HG02970 (cell line): Measurements from ENCODE around the gene DCLRE1B.
A peak's percentile ranks its signal among the peaks of the same experiment; 100 is the strongest.

Experiments used
- ATAC-seq: cut with Tn5 transposase; IDR thresholded peaks from one replicate; pipeline ENCODE4 v1.9.1; 2021; ENCODE audit warnings: mild to moderate bottlenecking, moderate library complexity, moderate number of reproducible peaks; ENCODE audit not compliant: unreplicated experiment, low FRiP score

Gene DCLRE1B

DNA sequence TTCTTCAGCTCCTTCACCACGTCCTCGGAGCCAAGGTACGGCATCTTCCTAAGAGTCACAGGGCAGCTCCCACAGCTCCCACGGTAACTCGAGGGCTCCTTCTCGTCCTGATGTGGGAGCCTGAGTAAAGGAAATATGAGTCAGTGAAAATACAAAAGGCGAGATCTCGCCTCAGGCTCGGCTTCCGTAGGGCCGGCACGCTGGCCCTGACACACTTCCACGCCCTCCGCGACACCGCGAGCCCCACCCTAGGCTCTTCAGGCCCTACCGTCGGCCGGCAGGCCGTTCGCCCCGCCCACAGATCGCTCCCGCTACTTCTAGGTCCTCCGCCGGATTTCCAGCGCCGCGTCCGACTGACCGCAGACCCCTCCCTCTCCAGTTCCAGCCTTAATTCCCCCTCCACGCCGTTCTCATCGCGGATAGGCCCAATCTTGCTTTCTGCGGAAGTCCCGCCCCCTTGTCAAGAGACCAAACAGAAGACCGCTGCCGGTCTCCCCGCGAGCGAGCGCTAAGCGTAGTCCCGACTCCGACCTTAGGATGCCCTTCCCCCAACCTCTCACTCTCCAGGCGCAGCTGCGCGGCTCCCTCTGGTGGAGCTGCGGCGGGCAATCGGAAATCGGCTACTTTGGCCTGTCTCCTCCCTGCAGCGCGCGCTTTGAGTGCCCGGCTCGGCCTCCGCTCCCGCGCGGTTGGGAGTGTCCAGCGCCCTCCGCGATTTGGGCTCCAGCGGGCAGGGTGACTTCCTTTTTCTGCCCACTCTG lies at the start of gene DCLRE1B, which contains the start of gene AP4B1:
Gene DCLRE1B, plus strand, starts transcription at position 653 of the 761 bp plus-strand sequence. CDS start 261 bp downstream, outside the sequence.
Gene AP4B1, minus strand, starts transcription at position 126 of the 761 bp plus-strand sequence. Its CDS starts 82 bp downstream, at position 44.
- ATAC-seq, result peak; percentile 88

DNA sequence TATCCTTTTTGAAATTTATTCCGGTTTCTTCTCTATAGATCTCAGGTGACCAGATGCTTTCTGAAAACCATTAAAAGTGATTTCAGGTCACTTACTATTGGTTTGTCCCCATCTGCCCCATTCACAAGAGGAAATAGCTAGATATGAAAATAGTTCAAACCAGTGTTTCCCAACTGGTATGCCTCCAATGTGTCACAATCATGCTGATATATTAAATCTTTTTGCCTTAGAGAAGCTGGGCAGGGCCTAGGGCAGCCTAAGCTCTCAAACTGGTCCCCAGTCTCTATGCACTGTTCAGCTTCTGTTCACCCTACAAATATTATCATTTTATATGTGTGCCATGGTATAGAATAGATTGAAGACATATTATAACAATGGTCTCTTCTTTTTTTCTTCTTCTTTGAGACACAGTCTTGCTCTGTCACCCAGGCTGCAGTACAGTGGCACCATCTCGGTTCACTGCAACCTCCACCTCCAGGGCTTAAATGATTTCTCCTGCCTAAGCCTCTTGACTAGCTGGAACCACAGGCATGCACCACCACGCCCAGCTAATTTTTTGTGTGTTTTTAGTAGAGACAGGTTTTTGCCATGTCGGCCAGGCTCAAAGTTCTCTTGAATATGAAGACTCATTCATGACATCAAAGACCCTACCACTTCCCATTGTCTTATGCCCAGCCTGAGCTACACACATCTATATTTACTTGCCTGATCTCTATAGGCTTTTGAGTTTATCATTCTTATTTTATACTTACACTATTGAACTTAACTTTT lies 49.3 kb upstream of the DCLRE1B start:
- ATAC-seq, result no peak

DNA sequence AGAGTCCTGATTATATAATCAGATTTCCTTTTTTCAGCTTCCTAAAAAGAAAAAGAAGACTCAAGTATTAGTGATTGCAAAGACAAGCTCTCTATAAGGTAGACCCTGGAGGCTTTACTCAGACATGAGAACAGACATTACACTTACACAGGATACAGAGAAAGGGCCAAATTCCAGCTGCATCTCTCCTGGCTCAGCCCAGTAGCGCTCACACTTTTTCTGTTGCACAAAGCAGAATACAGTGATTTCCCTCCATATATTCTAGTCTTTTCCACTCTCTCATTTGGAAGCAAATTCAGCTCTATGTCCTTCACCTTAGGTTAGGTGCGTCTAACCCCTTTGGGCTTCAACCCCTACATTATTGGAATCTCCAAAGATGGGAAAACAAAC lies 48.7 kb upstream of the DCLRE1B start:
- ATAC-seq, result no peak

DNA sequence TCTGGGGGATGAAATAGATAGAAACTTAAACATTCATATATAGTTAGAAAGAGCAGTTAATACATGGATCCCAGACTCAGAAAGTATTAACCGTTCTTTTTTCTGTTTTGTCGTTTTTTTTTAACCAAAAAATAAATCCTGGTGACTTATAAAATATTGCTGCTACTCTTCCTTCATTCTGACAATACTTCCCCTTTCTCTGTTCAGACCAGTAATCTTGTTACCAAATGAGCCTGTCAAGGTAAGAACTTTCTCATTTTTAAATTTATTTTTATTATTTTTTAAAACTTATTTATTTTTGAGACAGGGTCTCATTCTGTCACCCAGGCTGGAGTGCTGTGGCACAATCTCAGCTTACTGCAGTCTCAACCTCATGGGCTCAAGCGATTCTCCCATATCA lies 47.4 kb upstream of the DCLRE1B start:
- ATAC-seq, result no peak

DNA sequence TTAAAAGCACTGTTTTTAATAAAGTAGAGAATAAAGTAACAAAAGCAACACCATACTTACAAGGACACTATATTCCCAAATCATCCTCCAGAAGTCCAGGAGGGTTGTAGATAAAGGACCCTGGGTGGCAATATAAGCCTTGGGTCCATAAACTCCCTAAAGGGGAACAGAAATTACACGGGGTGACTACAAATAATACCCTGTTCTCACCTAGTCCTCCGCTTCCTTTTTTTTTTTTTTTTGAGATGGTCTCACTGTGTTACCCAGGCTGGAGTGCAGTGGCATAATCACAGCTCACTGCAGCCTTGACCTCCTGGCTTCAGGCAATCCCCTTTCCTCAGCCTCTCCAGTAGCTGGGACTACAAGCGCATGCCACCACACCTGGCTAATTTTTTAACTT lies 46.7 kb upstream of the DCLRE1B start:
- ATAC-seq, result no peak

DNA sequence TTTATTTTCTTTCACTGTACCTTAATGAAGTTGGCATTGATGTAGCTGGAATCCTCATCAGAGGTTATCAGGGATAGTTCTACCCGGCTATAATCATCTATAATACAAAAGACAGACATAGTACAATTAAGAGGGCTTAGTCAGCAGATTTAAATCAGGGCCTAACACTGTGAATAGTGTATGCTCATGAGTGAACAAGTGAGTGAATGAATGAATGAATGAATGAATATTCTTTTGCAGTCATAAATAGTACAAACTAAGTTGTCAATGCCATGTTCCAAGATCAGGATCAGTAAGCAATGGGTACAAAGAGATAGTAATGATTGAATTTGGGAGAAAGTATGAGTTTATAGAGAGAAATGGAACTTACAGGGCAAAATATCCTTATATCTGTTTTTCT lies 46.1 kb upstream of the DCLRE1B start:
- no peak for ATAC-seq

DNA sequence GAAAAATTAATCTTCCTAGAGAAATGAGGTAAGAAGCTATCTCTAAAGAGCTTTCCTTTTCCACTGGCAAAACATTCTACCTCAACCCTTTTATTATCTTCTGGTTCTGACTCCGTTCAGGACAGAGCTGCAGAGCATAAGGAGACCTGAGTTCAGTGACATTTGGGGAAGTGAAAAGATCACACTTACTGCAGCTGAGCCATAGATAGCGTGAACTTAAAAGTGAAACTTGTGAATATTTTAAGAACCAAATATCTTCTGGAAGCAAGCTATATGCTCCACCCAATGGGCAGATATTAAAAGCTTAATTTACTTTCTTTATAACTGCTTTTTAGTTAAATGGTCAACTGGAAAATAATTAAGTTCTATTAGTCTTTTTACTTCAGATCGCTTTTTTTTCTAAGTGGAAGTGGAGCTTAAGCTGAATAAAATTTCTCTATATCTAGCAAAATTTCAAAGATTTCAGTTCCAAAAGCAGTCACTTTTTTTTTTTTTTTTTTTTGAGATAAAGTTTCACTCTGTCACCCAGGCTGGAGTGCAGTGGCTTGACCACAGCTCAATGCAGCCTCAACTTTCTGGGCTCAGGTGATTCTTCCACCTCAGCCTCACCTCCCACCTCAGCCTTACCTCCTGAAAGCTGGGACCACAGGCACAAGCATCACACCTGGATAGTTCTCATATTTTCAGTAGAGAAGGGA lies 45.5 kb upstream of the DCLRE1B start:
- ATAC-seq, result peak; percentile 79

DNA sequence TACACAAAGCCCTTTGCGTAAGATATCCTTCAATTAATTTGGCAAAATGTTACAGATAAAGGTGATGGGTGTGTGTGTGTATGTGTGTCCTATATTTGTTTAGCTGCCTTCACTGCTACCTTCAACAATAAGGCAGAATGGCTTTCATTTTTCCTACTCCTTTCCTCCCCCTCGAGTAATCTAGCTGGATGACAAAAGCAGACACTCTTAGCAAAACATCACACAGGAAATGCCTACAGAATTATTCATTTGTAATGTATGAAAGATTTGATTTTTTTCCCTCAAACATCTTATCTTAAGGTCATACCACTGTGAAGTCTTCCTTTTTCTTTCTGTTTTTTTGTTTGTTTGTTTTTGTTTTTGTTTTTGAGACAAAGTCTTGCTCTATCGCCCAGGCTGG lies 44.2 kb upstream of the DCLRE1B start:
- no peak for ATAC-seq

DNA sequence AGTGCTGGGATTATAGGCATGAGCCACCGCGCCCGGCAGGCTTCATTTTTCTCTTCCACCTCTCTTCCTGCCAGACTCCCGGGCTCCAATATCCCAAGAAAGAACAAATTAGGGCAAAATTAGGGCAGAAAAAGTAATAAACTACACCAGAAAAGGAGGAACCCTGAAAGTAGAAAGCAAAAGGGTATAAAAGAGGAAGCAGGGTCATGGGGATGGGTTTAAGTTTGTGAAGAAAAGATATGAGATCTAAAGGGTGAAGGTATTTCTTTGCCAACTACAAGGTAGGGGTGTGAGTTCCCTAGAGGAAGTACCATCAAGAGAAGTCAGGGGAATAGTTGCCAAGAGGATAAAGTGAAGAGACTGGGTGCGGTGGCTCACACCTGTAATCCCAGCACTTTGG lies 43.5 kb upstream of the DCLRE1B start:
- no peak for ATAC-seq

DNA sequence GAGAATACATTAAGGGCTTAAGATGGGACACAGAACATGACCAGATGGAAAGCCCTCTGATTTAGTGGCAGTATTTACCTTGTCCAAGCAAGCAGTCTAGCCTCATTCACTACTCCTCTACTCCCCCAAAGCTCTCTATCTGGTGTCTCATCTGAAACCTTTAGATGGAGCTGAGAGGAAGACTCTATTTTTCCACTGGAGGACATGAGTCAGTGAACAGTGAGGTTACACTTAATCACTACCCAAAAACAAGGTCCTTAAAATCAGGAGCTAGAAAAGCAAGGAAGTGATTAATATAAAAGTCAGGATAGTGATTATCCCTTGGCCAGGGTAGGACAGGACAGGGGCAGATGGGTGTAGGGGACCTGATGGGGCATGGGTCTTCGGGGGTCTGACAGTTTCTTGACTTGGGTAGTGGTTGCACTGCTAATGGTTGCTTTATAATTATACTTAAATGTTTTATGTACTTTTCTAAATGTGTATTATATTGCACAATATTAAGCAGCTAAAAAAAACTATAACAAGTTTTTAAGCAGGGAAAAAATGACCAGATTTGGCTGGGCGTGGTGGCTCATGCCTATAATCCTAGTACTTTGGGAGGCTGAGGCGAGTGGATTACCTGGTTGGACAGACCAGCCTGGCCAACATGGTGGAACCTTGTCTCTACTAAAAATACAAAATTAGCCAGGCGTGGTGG lies 36.6 kb upstream of the DCLRE1B start:
- ATAC-seq, result no peak

DNA sequence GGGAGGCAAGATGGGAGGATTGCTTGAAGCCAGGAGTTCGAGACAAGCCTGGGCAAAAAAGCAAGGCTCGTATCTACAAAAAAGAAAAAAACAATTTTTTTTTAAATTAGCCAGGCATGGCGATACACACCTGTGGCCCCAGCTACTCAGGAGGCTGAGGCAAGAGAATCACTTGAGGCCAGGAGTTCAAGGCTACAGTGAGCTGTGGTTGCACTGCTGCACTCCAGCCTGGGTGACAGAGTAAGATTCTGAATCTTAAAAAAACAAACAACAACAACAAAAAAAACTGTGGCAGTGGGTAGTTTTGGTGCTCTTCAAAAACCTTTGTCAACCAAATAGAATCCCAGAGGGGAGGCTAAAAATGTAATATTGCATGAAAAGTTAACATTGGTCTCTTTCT lies 34.3 kb upstream of the DCLRE1B start:
- ATAC-seq, result no peak

DNA sequence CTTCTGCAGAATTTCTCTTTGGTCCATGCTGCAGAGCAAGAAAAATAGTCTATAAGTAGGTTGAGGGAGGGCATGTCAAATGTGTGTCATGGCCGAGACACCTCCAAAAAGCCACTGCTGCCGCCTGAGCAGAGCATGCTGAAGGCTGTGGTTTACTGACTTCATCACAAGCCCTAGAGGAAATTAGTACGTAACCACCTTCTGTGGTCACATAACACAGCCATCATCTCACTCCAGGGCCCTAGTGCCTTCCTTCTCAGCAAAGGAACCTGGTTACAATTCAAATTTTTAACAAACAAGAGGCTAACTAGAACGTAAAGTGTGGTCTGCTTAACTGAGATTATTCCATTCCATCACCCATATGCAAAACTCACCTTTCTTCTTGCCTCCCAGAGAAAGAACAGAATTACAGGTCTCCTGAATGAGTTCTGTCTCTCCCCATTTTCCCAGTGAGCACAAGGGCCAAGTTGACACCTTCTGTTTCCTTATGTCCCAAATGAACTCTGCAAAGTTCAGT lies 33.5 kb upstream of the DCLRE1B start, which contains the start of gene PTPN22:
Gene PTPN22, minus strand, starts transcription at position 116 of the 517 bp plus-strand sequence.
- peak; percentile 74 for ATAC-seq

DNA sequence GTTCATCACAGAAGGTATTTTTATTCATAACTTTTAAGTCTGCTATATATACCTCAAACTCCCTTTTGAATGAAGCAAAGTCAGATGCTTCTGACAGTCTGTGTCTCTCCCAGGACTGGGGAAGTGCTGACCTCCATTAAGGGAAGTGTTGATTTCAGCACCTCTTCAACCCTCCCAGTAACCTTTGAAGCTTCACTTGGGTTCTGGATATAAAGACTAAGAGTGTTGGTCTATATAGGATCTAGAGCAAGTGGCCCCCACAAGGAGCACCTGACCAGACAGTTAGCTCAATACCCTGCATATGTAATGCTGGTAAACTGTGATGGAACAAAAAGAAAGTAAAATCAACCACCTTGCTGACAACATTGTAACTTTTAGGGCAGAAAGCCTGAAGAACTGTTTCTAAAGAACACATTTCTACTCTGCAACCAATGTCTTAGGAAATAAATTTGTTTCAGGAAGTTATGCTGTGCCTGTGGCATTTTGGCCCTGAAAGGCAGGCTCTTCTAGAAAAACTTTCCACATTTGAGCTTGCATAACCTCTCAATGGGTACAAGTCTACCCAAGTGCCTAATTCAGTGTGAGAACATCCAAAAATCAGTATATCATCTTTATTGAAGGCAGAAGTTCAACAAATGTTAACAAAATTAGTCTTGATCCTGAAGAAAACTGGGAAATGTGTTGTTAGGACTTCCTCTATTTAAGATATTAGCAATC lies 32.7 kb upstream of the DCLRE1B start:
- no peak for ATAC-seq

DNA sequence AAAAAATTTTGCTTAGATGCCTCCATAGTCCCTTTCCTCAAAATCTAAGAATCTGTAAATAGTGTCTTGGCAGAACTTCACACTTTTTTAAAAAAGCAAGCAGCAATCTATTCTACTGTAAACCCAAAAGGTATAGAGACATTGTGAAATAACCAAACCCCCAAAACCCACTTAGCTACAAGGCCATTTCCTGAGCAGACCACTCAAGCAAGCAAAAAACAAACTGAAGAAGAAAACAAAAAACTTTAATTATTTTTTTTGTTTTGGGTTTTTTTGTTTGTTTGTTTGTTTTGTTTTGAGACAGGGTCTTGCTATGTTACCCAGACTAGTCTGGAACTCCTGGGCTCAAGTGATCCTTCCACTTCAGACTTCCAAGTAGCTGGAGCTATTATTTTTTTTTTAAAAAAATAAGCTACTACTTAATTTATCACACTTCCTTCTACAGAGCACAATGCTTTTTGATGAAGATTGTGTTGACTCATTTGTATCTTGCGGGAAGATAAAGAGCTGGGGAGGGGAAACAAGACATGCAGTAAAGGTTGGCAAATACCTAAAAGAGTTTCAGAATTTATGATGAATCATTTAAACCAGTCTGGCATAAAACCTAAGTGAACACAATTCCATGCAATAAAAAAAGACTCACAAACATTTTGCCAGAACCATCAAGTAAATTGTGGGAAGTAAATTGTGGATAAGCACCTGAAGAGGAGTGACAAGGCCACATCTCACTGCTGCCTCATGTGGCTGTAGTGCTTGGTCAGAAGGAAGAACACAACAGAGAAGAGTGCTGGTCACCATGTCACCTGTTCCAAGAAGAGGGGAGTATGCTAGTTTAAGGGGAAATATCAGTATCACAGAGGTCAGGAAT lies 30.9 kb upstream of the DCLRE1B start:
- no peak for ATAC-seq

DNA sequence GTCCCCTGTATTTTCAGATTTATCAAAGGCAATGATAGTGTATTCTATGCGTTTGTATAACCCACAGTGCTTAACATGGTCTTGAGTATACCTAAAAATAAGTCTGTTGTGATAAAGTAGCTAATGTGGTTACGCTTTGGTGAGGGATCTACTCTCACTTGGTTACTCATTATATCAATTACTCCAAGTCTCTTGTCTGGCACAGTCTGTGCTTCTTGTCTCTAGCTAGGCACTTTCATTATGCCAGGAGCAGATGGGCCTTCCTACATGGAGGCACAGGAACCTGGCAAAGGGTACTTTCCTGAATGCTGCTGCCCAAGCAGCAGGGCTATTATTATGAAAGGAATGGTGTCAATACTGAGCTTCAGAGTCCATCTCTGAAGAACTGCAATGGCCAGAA lies 29.4 kb upstream of the DCLRE1B start:
- ATAC-seq, result no peak

DNA sequence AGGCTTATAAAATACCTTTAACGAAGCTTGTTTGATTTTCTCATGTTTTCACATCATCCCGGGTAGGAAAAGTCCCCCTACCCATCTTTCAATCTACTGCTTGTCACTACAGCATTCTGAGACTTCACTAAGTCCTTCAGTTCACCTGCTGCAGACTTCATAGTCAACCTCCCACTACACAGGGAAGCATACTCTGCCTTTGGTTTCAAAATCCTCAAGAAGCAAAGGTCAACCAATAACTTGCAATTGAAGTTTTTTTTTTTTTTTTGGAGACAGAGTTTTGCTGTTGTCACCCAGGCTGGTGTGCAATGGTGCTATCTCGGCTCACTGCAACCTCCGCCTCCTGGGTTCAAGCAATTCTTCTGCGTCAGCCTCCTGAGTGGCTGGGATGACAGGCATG lies 28.9 kb upstream of the DCLRE1B start:
- no peak for ATAC-seq

DNA sequence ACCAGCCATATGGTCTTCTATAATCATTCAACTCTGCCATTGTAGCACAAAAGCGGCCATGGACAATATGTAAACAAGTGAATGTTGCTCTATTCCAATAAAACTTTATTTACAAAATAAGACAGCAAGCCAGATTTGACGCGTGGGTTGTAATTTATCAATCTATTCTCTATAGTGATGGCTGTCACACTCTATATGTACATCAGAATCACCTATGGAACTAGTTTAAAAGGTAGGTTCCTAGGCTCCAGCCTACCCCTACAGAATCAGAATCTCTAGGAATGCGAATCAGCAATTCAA lies 25.4 kb upstream of the DCLRE1B start:
- ATAC-seq, result no peak

DNA sequence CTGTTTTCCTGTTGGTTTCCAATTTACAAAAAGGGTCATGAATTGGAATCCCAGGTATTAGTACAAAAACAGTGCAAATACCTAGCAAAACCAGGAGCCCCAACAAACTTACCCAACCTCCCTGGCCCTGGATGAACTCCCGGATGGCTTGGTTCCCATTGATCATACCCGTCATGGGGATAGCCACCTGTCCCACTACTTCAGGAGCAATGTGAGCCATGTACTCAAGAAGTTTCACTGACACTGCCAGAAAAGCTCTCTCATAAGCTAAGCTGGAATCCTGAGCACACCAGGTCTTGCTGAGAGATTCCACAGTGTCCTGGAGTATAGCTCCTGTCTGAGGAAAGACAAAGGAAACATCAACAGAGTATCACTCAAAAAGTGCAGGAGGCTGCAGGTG lies 23.5 kb upstream of the DCLRE1B start:
- ATAC-seq, result no peak
